HG02623 (cell line): ENCODE data around the gene ACKR4.
"Not testable (repeated sequence)": the region's sequence is repeated elsewhere in the genome, so short reads cannot be mapped to it uniquely, and the experiment has no call there.

Source experiments
- ATAC-seq: cut with Tn5 transposase; IDR thresholded peaks from one replicate; pipeline ENCODE4 v1.9.1; 2021; ENCODE audit warnings: moderate library complexity; ENCODE audit not compliant: unreplicated experiment

ACKR4 gene

GRCh38 chr3:132596816-132597433 lies at the start of gene ACKR4:
TSS of gene ACKR4 (plus strand) at chr3:132597270. CDS start at chr3:132600398, 3,128 bp downstream.
- ATAC-seq, result no peak

DNA sequence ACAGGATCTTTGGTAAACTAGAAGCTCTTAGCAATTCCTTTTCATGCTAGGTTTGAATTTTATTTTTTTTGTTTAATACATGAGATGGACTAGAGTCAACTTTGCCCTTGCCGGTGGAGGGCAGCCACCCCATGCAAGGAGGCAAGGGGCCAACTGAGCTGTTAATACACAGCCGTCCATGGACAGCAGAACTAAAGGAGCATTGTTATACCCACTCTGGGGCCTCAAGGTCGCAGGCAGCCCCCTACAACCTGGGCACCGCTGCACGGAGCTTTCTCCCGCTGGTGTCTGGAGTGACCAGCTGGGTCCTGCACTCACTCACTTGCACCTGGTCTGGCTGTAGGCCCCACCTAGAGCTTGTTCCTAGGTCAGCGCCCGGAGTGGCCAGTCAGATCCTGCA lies 47.9 kb upstream of the ACKR4 start:
- no peak for ATAC-seq

- ATAC-seq, result peak; percentile 80
Measured at GRCh38 chr3:132549890-132550578, 47.0 kb upstream of the ACKR4 start.

GRCh38 chr3:132550579-132551305 lies 46.3 kb upstream of the ACKR4 start:
- no peak for ATAC-seq

DNA sequence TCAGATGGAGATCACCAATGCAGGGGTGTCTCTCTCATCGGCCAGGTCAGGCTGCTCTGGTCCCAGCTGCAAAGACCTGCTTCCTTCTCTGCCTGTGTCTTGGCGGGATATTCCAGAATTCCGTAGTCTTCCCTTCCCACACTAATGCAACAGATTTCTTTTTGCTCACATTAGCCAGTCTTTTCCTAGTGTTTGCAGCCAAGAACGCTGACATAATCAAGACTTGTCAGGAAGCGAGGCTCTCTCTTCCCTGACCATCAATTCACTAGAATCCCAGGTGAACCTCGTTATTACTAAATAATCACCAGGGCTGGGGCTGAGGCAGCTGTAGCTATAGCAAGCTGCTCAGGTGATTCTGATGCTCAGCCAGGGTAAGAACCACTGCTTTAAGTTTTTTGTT lies 43.2 kb upstream of the ACKR4 start:
- no peak for ATAC-seq

GRCh38 chr3:132554437-132554836 lies 42.6 kb upstream of the ACKR4 start:
- ATAC-seq, result no peak

GRCh38 chr3:132555306-132556035 lies 41.6 kb upstream of the ACKR4 start:
- ATAC-seq, result no peak

DNA sequence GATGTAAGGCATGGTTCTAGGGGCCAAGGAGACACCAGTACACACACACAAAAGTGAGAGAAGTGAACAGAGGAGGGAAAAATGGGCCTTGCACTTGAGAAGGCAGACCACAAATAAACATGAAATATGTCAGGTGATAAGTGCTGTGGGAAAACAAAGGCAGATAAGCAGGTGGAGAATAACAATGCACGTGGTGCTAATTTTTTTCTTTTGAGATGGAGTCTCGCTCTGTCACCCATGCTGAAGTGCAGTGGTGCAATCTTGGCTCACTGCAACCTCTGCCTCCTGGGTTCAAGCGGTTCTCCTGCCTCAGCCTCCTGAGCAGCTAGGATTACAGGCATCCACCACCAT lies 41.1 kb upstream of the ACKR4 start:
- not testable (repeated sequence) for ATAC-seq

GRCh38 chr3:132556508-132557159 lies 40.4 kb upstream of the ACKR4 start:
- ATAC-seq, result no peak

DNA sequence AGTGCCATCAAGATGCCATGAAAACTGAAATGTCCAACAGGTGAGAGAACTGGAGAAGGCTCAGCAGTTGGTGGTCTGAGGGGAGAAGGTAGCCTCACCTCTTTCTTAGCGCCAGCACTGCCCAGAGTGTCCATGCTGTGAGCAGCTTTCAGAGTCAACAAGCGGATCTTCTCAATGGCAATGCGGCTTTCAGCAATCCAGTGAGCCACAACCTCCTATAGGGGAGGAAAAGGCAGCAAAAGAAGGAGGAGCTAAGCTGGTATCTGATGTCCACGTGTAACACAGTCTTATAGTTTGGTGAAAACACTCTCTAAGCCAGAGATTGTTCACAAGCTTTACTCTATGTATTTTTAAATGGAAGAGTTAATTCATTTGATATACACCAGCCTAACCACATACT lies 36.1 kb upstream of the ACKR4 start:
- ATAC-seq, result no peak

DNA sequence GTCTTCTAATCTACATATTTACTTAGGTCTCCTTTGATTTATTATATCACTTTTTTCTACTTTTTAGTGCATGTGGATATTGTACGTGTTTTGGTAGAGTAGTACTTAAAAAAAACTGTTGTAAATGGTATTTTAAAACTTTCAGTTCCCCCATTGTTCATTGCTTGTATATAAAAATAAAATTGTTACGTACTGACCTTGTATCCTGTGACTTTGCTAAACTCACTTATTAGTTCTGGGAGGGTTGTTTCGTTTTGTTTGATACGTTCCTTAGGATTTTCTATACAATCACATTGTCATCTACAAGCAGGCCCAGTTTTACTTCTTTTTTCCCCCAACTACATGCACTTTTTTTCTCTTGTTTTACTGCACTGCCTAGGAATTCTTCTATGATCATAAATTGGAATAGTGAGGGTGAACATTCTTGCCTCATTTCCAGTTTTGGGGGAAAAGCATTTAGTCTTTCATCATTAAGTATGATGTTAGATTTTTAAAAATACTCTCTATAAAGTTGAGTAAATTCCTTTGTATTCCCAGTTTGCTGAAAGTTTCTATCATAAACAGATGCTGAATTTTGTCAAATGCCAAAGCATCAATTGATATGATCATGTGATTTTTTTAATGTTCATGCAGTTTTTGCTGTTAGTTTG lies 33.5 kb upstream of the ACKR4 start:
- ATAC-seq, result no peak

DNA sequence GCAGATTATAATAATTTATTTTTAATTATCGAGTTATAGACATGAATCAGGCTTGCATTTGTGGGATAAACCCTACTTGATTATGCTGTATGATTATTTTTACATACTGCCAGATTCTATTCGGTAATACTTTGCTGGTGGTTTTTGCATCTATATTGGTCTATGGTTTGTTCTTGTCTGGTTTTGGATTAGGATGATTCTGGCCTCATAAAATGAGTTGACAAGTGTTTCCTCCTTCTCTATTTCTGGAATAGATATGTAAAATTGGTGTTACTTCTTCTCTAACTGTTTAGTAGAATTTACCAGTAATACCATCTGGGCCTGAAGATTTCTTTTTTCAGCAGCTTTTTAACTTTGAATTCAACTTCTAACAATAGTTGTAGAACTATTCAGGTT lies 33.0 kb upstream of the ACKR4 start:
- no peak for ATAC-seq

GRCh38 chr3:132568422-132568821 lies 28.6 kb upstream of the ACKR4 start:
- no peak for ATAC-seq

DNA sequence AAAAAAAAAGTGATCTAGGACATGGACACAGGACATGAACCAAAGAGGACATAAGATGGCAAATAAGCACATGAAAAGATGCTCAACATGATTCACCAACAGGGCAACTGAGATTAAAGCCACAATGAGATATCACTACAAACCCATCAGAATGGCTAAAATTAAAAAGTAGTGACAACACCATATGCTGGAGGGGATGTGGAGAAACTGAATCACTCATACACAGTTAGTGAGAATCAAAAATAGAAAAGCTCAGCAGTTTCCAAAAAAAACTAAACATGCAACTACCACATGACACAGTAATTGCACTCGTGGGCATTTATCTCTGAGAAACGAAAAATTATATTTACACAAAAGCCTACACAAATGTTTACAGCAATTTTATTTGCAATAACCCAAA lies 27.9 kb upstream of the ACKR4 start:
- ATAC-seq, result no peak

GRCh38 chr3:132569580-132569979 lies 27.5 kb upstream of the ACKR4 start:
- no peak for ATAC-seq

GRCh38 chr3:132570016-132570415 lies 27.1 kb upstream of the ACKR4 start:
- no peak for ATAC-seq

- ATAC-seq, result no peak
Measured at GRCh38 chr3:132573797-132574211, 23.3 kb upstream of the ACKR4 start.

DNA sequence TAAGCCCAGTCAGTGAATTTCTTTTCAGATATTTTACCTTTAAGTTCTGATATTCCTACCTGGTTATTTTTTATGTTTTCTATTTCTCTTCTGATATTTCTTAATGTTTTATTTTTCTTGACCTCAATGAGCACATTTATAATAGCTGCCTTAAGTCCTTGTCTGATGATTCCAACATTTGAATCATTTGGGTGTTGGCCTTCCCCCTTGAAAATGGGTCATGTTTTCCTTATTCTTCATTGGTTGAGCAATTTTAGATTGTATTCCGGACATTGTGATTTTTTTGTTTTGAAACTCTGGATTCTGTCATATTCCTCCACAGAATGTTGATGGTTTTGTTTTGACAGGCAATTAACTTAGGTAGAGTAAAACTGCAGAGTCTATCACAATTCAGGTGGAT lies 9.7 kb upstream of the ACKR4 start:
- no peak for ATAC-seq

DNA sequence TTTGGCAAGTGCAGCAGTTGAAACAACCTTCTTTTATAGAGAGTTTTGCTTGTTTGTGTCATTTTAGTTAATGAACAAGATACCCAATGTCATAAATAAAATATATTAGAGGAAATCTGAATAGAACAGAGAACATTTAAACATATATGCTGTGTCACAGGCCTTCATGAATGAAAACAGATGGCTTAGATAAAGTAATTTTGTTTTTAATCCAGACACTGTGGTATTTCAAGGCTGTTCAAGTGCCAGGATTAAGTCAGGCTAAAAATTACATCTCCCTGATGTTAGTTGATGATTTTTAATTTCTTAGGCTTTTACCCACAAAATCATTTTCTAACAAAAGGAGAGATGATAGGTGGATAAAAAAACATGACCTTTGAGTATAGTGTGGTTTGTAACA lies 4.9 kb upstream of the ACKR4 start:
- no peak for ATAC-seq

DNA sequence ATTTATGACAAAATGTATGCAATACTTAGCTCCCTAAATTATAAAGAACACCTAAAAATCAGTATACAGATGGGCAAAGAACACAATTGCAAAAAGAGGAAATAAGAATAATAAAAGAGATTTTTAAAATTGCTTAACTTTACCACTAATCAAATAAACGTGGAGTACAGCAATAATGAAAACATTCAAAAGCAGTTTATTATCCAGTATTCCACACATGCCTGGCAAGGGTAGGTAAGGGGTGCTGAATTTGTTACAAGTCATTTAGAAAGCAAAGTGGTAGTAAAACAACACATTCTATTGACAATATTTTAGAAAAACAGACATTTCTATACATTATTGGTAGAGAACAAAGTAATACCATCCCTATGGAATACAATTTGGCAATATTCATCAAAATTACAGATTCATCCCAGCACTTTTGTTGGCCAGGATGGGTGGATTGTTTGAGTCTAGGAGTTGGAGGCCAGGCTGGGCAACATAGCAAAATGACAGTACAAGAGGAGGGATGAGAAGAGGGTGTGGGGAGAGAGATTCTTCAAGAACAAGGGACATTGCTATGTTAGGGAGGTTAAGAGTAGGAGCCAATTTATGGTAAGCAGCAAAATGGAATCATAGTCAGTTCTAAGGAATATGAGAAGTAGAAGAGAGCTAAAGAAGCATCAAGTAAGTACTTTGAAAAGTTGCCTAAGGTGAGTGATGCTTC lies 3.7 kb upstream of the ACKR4 start:
- ATAC-seq, result no peak
